Epithelial cell of esophagus (primary cell): ENCODE results near the gene ANKRD33.
A peak's percentile ranks its signal among the peaks of the same experiment; 100 is the strongest.

Experiments used
- DNase-seq: peaks from one replicate; pipeline ENCODE4 v3.0.0; 2010; ENCODE audit warnings: low read depth
- H3K4me3 ChIP-seq: 2 replicates; pipeline ENCODE4 v1.5.1; 2011; ENCODE audit warnings: mild to moderate bottlenecking, low read length, control low read depth
- TF ChIP-seq, protein P1 (sequence below): IDR thresholded peaks from 2 replicates; pipeline ENCODE4 v1.5.1; 2011; ENCODE audit warnings: low read depth, mild to moderate bottlenecking, low read length, control low read depth, inconsistent platforms; ENCODE audit not compliant: insufficient read depth; ENCODE audit errors: missing control alignments

ANKRD33 gene, protein sequence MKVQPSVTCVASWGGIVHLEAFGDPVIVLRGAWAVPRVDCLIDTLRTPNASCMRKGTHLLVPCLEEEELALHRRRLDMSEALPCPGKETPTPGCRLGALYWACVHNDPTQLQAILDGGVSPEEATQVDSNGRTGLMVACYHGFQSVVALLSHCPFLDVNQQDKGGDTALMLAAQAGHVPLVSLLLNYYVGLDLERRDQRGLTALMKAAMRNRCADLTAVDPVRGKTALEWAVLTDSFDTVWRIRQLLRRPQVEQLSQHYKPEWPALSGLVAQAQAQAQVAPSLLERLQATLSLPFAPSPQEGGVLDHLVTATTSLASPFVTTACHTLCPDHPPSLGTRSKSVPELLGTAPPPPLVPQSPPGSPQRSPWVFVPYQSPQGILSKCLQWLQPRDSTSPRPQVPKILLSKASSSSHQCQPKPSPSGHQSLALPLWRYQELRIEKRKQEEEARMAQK

DNA sequence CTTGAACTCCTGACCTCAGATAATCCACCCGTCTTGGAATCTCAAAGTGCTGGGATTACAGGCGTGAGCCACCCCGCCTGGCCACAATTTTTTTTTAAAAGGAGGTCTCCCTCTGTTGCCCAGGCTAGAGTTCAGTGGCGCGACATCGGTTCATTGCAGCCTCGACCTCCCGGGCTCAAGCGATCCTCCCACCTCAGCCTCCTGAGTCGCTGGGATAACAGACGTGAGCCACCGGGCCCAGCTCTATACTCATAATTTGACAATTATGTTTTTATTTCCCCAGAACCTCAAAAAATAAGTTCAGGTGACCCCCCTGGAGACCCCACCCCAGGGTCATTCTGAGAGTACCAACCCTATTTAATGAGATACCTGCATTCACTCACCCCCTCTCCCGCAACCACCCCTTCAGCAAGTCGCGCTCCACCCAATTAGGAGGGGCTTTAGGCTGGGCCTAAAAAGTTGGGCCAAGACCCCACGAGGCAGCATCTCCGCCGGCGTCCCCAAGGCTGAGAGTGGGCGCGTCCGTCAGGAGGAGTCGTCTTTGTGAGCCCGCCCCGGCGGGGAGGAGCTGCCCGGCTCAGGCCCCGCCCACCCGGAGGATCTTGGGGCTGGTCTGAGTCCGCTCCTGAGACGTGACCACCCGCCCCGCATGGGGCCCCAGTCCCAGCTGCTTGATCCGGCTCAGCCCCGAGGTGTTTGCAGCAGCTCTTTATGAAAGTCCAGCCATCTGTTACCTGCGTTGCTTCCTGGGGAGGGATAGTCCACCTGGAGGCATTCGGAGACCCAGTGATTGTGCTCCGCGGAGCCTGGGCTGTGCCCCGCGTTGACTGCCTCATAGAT is at the start of gene ANKRD33:
ANKRD33 (plus strand) TSS at position 628 of the 840 bp plus-strand sequence; CDS start at position 712, 84 bp downstream.
- TF ChIP-seq, protein P1, sequence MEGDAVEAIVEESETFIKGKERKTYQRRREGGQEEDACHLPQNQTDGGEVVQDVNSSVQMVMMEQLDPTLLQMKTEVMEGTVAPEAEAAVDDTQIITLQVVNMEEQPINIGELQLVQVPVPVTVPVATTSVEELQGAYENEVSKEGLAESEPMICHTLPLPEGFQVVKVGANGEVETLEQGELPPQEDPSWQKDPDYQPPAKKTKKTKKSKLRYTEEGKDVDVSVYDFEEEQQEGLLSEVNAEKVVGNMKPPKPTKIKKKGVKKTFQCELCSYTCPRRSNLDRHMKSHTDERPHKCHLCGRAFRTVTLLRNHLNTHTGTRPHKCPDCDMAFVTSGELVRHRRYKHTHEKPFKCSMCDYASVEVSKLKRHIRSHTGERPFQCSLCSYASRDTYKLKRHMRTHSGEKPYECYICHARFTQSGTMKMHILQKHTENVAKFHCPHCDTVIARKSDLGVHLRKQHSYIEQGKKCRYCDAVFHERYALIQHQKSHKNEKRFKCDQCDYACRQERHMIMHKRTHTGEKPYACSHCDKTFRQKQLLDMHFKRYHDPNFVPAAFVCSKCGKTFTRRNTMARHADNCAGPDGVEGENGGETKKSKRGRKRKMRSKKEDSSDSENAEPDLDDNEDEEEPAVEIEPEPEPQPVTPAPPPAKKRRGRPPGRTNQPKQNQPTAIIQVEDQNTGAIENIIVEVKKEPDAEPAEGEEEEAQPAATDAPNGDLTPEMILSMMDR, result no peak
- peak; percentile 27 for DNase-seq
- no peak within 1 kb of the TSS for H3K4me3 ChIP-seq

DNA sequence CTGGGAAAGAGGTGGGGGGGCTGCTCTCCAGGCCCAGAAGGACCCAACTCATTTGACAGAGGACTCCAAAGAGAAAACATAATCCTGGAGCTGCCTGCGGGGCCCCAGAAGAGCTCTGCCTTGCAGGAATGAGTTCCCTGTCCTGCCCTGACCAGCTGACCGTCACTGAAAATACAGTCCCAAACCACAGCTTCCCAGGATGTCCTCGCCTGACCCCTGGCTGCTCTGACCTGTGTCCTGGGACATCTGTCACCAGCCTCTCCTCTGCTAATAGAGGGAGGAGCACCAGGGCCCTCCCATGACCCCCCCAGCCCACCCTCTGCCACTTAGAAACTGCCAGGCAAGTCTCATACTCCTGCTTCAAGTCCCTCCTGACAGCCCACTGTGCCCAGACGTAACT is 49.1 kb upstream of the ANKRD33 start:
- H3K4me3 ChIP-seq, result no peak overlapping the region
- no peak for DNase-seq
- TF ChIP-seq, protein P1, result no peak

DNA sequence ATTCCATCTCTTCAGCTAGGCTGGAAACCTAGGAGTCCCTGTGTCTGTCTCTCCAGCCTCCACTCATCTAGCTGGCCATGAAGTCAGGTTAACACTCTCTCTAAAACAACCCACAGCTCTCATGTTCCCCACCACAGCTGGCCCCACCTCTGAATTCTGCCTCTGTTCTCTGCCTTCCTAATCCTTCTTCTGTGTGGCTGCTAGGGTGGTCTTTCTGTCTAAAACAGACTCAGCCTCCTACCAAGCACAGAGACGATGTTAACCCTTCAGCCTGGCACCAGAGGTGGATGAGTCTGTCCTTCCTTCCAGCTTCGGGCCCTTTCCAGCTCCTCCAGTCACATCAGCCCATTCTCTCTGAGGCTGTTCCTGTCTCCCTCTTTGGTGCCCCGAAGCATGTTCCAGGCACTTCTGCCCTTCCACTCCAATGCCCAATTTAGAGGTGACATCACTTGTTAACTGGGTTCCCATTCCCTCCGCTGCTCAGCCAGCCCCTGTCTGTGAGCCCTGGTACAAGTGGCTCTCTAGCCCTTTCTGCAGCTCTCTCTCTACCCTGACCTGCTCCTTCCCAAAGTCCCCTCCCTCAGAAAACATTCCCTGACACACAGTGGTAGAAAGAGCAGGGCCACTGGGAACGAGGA is 48.5 kb upstream of the ANKRD33 start:
- no peak overlapping the region for H3K4me3 ChIP-seq
- TF ChIP-seq, protein P1, result no peak
- DNase-seq, result no peak

DNA sequence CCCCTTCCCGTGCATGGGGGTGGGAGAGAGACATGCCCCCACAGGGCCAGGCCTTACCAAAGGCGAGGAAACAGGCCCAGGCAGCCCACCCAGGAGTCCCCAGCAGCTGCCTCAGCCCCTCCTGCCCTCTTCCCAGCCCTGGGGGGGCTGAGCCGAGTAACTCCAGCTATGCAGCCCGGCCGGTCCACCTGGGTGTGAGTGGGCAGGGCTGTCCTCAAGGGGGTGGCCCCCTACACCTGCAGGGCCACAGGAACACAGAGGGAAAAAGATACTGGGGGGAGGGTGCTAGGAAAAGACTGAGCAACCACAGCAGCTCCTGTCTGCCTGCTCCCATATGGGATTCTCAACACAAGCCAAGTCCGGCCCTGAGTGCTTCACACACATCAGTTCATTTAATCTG is 46.9 kb upstream of the ANKRD33 start:
- no peak for DNase-seq
- H3K4me3 ChIP-seq, result no peak overlapping the region
- TF ChIP-seq, protein P1, result no peak

DNA sequence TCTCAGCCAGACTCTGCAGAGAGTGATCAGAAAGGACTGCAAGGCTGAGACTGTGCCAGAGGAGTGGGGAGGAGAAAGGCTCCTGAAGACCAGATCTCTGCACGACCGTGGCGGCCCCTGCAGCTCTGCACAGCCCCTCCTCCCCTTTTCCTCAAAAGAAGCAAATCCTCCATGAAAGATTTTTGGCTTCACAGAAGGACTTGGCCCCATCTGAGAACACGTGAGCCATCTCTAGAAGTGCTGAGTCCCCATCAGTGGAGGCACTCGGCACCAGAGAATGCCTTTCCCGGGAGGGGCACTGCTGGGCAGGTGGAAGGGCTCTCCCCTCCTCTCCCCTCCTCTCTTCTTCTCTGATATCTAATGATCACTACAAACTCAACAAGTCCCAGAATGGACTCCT is 46.2 kb upstream of the ANKRD33 start:
- H3K4me3 ChIP-seq, result no peak overlapping the region
- TF ChIP-seq, protein P1, result no peak
- no peak for DNase-seq

DNA sequence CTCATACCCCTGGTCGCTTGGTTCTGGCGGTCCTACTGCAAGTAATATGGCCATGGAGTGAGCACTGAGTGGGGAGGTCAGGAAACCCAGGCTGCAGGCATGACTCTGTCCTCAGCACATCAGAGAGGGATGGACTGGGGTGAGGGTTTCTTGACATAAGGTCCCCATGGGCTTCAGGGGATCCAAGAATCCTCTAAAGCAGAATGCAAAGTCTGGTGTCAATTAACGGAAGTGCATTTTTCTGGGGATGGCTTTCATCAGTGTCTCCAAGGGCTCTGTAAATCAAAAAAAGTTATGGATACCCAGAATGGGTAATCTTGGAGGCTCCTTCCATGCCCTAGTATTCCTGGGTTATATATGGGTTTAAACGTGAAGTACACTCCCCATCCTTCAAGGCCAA is 43.0 kb upstream of the ANKRD33 start:
- TF ChIP-seq, protein P1, result no peak
- DNase-seq, result no peak
- no peak overlapping the region for H3K4me3 ChIP-seq
